ENCODE results near the gene FGF7. TPM values are rescaled to one million over a fixed set of nuclear protein-coding genes. Genes with fewer than 3 reads are reported as not detected.
A peak's percentile ranks its signal among the peaks of the same experiment; 100 is the strongest.

FGF7 gene
- total RNA-seq, 1 donor from 2014 or later = 0.43 TPM

DNA sequence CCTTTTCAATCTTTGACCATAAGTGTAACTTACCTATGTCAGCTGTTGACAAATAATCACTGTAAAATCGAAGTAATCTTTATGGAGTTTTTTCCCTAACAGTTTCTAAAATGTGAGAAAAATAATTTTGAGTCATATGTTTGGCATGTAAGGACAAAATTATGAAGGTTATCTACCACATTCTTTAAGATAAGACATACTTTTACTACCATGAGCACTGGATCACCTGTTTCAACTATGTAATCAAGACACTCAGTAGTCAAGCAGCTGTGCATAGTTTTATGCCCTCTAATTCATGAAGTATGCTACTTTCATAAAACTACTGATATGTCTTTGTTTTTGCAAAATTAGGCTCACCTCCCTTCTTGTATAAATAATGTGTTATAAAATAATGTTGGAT, 12.1 kb downstream of the FGF7 start:
- no peak overlapping the region for H3K27ac ChIP-seq (ENCODE audit: low read depth, low read length)
- H3K4me3 ChIP-seq (ENCODE audit: insufficient read depth, low read depth, low read length) = no peak overlapping the region
- H2AFZ ChIP-seq (ENCODE audit: low read depth, low read length) = no peak overlapping the region
- H3K4me2 ChIP-seq (ENCODE audit: low read length) = no peak overlapping the region
- Mint-ChIP-seq H3K27me3 (ENCODE audit: low read depth, unreplicated experiment) (no peaks in the 10 kb centered on the region), H3K4me1 (ENCODE audit: low read depth, unreplicated experiment) (peaks cover 10% of the 10 kb centered on the region), H3K27ac (ENCODE audit: unreplicated experiment) (no peak overlapping the region), H3K9me3 (ENCODE audit: unreplicated experiment) (no peaks in the 10 kb centered on the region), H3K4me3 (ENCODE audit: unreplicated experiment) (no peak overlapping the region), H3K36me3 (ENCODE audit: low read depth, unreplicated experiment) (no peaks in the 10 kb centered on the region)
- DNase-seq (ENCODE audit: low read depth) (peak; percentile 88), FAIRE-seq (no peak)
- H3K4me1 ChIP-seq (ENCODE audit: insufficient read depth, low read length) = peaks cover 13% of the 10 kb centered on the region
- no peaks in the 10 kb centered on the region for H3K9me3 ChIP-seq (ENCODE audit: insufficient read depth, low read depth, low read length)
- no peaks in the 10 kb centered on the region for H3K79me2 ChIP-seq (ENCODE audit: insufficient read depth, low read length)
- no peaks in the 10 kb centered on the region for H4K20me1 ChIP-seq (ENCODE audit: insufficient read depth, low read length)
- no peak overlapping the region for H3K9ac ChIP-seq (ENCODE audit: low read length)
- H3K27me3 ChIP-seq (ENCODE audit: insufficient read depth, low read length) = no peaks in the 10 kb centered on the region
- no peaks in the 10 kb centered on the region for H3K36me3 ChIP-seq (ENCODE audit: insufficient read depth, low read length)
- TF ChIP-seq EZH2 (IDR thresholded peaks at IDR 0.05; ENCODE audit: insufficient read depth, low read length) (no peak), CTCF (IDR thresholded peaks at IDR 0.05; ENCODE audit: insufficient read depth, low read depth, low read length) (no peak)

- no peaks in the 10 kb centered on the region for H3K9me3 Mint-ChIP-seq (ENCODE audit: unreplicated experiment)
- H3K4me1 ChIP-seq (ENCODE audit: insufficient read depth, low read length) = peaks cover 13% of the 10 kb centered on the region
- H3K9ac ChIP-seq (ENCODE audit: low read length) = no peak overlapping the region
- H3K4me1 Mint-ChIP-seq (ENCODE audit: low read depth, unreplicated experiment) = peaks cover 12% of the 10 kb centered on the region
- no peaks in the 10 kb centered on the region for H4K20me1 ChIP-seq (ENCODE audit: insufficient read depth, low read length)
- no peaks in the 10 kb centered on the region for H3K36me3 ChIP-seq (ENCODE audit: insufficient read depth, low read length)
- no peaks in the 10 kb centered on the region for H3K9me3 ChIP-seq (ENCODE audit: insufficient read depth, low read depth, low read length)
- no peak overlapping the region for H3K4me3 Mint-ChIP-seq (ENCODE audit: unreplicated experiment)
- no peak overlapping the region for H3K4me3 ChIP-seq (ENCODE audit: insufficient read depth, low read depth, low read length)
- FAIRE-seq (no peak), DNase-seq (ENCODE audit: low read depth) (no peak)
- H3K79me2 ChIP-seq (ENCODE audit: insufficient read depth, low read length) = no peaks in the 10 kb centered on the region
- H3K36me3 Mint-ChIP-seq (ENCODE audit: low read depth, unreplicated experiment) = no peaks in the 10 kb centered on the region
- H3K27me3 Mint-ChIP-seq (ENCODE audit: low read depth, unreplicated experiment) = no peaks in the 10 kb centered on the region
- no peak overlapping the region for H2AFZ ChIP-seq (ENCODE audit: low read depth, low read length)
- H3K4me2 ChIP-seq (ENCODE audit: low read length) = no peak overlapping the region
- H3K27me3 ChIP-seq (ENCODE audit: insufficient read depth, low read length) = no peaks in the 10 kb centered on the region
- H3K27ac Mint-ChIP-seq (ENCODE audit: unreplicated experiment) = no peak overlapping the region
- H3K27ac ChIP-seq (ENCODE audit: low read depth, low read length) = no peak overlapping the region
- TF ChIP-seq CTCF (IDR thresholded peaks at IDR 0.05; ENCODE audit: insufficient read depth, low read depth, low read length) (no peak), EZH2 (IDR thresholded peaks at IDR 0.05; ENCODE audit: insufficient read depth, low read length) (no peak)
Measured at GRCh38 chr15:49436751-49437150, 13.7 kb downstream of the FGF7 start.

- no peak for DNase-seq (ENCODE audit: low read depth)
- Mint-ChIP-seq H3K36me3 (ENCODE audit: low read depth, unreplicated experiment) (no peaks in the 10 kb centered on the region), H3K4me1 (ENCODE audit: low read depth, unreplicated experiment) (peaks cover 12% of the 10 kb centered on the region), H3K27ac (ENCODE audit: unreplicated experiment) (no peak overlapping the region), H3K4me3 (ENCODE audit: unreplicated experiment) (no peak overlapping the region), H3K9me3 (ENCODE audit: unreplicated experiment) (no peaks in the 10 kb centered on the region), H3K27me3 (ENCODE audit: low read depth, unreplicated experiment) (no peaks in the 10 kb centered on the region)
- no peak overlapping the region for H3K4me3 ChIP-seq (ENCODE audit: insufficient read depth, low read depth, low read length)
- H4K20me1 ChIP-seq (ENCODE audit: insufficient read depth, low read length) = no peaks in the 10 kb centered on the region
- no peak overlapping the region for H3K9ac ChIP-seq (ENCODE audit: low read length)
- H3K9me3 ChIP-seq (ENCODE audit: insufficient read depth, low read depth, low read length) = no peaks in the 10 kb centered on the region
- no peaks in the 10 kb centered on the region for H3K27me3 ChIP-seq (ENCODE audit: insufficient read depth, low read length)
- H2AFZ ChIP-seq (ENCODE audit: low read depth, low read length) = no peak overlapping the region
- FAIRE-seq = no peak
- no peaks in the 10 kb centered on the region for H3K79me2 ChIP-seq (ENCODE audit: insufficient read depth, low read length)
- no peak for TF ChIP-seq EZH2 (IDR thresholded peaks at IDR 0.05; ENCODE audit: insufficient read depth, low read length)
- H3K4me2 ChIP-seq (ENCODE audit: low read length) = no peak overlapping the region
- H3K4me1 ChIP-seq (ENCODE audit: insufficient read depth, low read length) = peaks cover 13% of the 10 kb centered on the region
- peak overlapping the region; percentile 8 for H3K27ac ChIP-seq (ENCODE audit: low read depth, low read length)
- no peaks in the 10 kb centered on the region for H3K36me3 ChIP-seq (ENCODE audit: insufficient read depth, low read length)
Measured at GRCh38 chr15:49438962-49439631, 16.1 kb downstream of the FGF7 start.

Measured in astrocyte (in vitro differentiated cells and primary cell).